Measurements from ENCODE around the gene FAM3B. TPM values are rescaled to one million over a fixed set of nuclear protein-coding genes. Genes with fewer than 3 reads are reported as not detected.

Gene FAM3B
- total and polyA plus RNA-seq, 9 of the 15 experiments (the other 6 are each of a cell fraction or from before 2014, with no cell fraction given) = 0.04 to 0.18 (median 0.12) TPM; not detected in 5

- ATAC-seq (peak; percentile 43; the same call in 1 of the 3 replicates), DNase-seq (ENCODE audit: extremely low read depth in 1 of 4, low spot score in 3 of 4) (peak in 3 of 4 experiments; percentile 42 to 68 (median 65)), FAIRE-seq (no peak)
- H3K4me2 ChIP-seq (ENCODE audit: insufficient read depth, low read length) = no peak overlapping the region
- WGBS (ENCODE audit: insufficient coverage, low coverage, missing lambda C conversion rate) = 0% methylated on average over 1 of the region's 1 CpG
- TF ChIP-seq ZNF282 (CRISPR knock-in tag; IDR thresholded peaks at IDR 0.05) (no peak), FOS (IDR thresholded peaks at IDR 0.05; ENCODE audit: extremely low read depth, insufficient read length) (peak; percentile 31), TEAD1 (CRISPR knock-in tag; IDR thresholded peaks at IDR 0.05) (no peak), DIDO1 (tag; IDR thresholded peaks at IDR 0.05; ENCODE audit: low read depth) (no peak), ASH1L (IDR thresholded peaks at IDR 0.05; ENCODE audit: borderline replicate concordance, low read depth, partially characterized antibody) (peak; percentile 23), ZNF146 (CRISPR knock-in tag; IDR thresholded peaks at IDR 0.05; ENCODE audit: unreplicated experiment) (no peak), MBD2 (IDR thresholded peaks at IDR 0.05; ENCODE audit: borderline replicate concordance, low read depth) (no peak)
- intact Hi-C loops (cut with micrococcal nuclease) = no loop called here
- ChIA-PET POLR2A (no interaction called here), CTCF (ENCODE audit: low intra/inter-chr PET ratio) (no interaction called here)
- no peak overlapping the region for H3K9ac ChIP-seq (ENCODE audit: insufficient read depth in 1 of 2, low read depth in 2 of 2, low read length in 2 of 2)
- H3K4me1 ChIP-seq (replicated peaks in 1 of 2; ENCODE audit: control insufficient read depth in 2 of 2, insufficient read depth in 2 of 2, low read length in 2 of 2) = peaks cover 0 to 6% of the 10 kb centered on the region in 2 experiments; a peak in 1 of 5 replicates
- H3K27me3 ChIP-seq (ENCODE audit: control insufficient read depth in 2 of 2, insufficient read depth in 2 of 2, low read length in 2 of 2) = no peaks in the 10 kb centered on the region
- H3K79me2 ChIP-seq (ENCODE audit: control insufficient read depth, insufficient read depth, low read length) = no peaks in the 10 kb centered on the region
- H3K9me3 ChIP-seq (replicated peaks; ENCODE audit: control insufficient read depth, insufficient read depth, low read depth, low read length) = no peaks in the 10 kb centered on the region
- no peak overlapping the region for H2AFZ ChIP-seq (ENCODE audit: low read depth, low read length)
- in situ Hi-C loops (cut with MboI) = no loop called here
- H3K27ac ChIP-seq (ENCODE audit: extremely low read depth, low read depth, low read length) = no peak overlapping the region
- BruUV-seq (replicated peaks) = no TSS peak
- H3K36me3 ChIP-seq (ENCODE audit: control insufficient read depth, insufficient read depth, low read length) = no peaks in the 10 kb centered on the region
- H3K4me3 ChIP-seq = no peak overlapping the region
- H4K20me1 ChIP-seq (replicated peaks; ENCODE audit: control insufficient read depth, insufficient read depth, low read length) = no peaks in the 10 kb centered on the region
- no peaks in the 10 kb centered on the region for H3K9me1 ChIP-seq (ENCODE audit: control insufficient read depth, insufficient read depth, low read length)
These were observed 13.6 kb upstream of the FAM3B start for GRCh38 chr21:41302976-41303375.
